HG03565 (cell line): ENCODE results near the gene NFXL1.
"Not testable (repeated sequence)": the region's sequence is repeated elsewhere in the genome, so short reads cannot be mapped to it uniquely, and the experiment has no call there.

Experiments used
- ATAC-seq: cut with Tn5 transposase; IDR thresholded peaks from one replicate; pipeline ENCODE4 v1.9.1; 2021; ENCODE audit warnings: mild to moderate bottlenecking, moderate library complexity; ENCODE audit not compliant: unreplicated experiment

NFXL1 gene

DNA sequence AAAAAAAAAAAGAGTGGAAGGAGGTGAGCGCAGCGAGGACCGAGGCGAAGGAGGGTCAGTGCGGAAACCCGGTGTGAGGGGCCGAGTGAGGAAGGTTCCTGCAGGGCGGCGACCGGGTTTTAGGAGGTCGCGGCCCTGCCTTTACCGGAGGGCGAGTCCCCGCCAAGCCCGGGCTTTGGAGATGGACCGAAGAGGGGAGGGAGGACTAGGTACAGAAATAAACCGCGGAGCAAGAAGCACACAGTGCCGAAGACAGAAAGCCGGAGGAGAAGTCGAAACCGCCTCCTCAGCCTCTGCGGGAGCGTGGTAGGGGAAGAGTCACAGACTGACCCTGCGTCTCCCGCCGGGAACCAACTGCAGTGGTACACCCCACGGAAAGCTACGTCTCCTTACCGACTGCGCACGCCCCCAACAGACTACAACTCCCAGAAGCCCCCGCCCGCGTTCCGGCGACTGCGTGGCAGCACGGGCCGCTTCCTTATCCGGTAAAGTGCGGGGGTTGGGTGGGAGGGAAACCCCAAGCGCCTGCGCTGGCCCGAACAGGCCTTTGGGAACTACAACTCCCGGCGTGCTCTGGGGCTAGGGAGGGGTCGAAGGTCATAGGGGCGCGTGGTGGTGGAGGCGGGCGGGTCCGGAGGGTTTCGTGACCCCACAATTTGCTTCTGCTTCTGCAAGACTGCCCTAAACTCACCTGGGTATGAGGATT lies at the start of gene NFXL1:
Gene NFXL1 (minus strand): TSS at position 364 of the 706 bp plus-strand sequence. CDS start 380 bp downstream, outside the sequence.
- peak; percentile 95 for ATAC-seq

- ATAC-seq, result no peak
These were observed 40.3 kb upstream of the NFXL1 start for GRCh38 chr4:47954677-47955076.

- ATAC-seq, result no peak
These were observed 39.9 kb upstream of the NFXL1 start for GRCh38 chr4:47954245-47954644.

DNA sequence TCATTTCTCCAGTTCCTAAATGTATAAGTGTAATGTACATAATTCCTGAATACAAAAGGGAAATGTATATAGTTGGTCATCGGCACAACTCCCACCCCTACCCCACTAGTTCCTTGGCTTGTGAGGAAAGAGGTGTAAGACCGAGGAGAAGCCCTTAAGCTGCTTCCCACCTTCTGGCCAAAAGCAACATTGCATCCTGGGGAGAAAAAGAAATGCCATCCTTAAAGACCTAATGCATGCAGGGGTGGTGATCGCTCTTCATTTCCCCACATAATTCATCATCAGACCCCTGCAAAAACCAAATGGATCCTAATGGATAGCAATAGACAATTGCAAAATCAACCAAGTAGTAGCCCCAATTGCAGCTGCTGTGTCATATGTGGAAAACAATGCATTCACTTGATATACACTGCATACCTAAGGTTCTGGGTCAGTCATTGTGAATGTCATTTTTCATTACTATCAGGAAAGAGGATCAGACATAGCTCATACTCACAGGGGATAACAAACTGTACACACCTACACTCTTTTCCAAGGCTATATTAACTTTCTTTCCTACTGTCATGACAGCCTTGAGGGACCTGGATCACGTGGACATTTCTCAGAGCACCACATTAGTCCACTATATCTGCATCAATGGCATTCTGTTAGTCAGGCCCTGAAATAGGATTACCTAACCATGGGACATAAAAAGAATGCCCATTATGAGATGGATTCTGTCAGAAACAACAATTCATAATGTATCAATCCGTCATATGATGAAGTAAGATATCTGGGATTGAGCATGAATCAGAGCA lies 31.7 kb upstream of the NFXL1 start:
- ATAC-seq, result no peak

DNA sequence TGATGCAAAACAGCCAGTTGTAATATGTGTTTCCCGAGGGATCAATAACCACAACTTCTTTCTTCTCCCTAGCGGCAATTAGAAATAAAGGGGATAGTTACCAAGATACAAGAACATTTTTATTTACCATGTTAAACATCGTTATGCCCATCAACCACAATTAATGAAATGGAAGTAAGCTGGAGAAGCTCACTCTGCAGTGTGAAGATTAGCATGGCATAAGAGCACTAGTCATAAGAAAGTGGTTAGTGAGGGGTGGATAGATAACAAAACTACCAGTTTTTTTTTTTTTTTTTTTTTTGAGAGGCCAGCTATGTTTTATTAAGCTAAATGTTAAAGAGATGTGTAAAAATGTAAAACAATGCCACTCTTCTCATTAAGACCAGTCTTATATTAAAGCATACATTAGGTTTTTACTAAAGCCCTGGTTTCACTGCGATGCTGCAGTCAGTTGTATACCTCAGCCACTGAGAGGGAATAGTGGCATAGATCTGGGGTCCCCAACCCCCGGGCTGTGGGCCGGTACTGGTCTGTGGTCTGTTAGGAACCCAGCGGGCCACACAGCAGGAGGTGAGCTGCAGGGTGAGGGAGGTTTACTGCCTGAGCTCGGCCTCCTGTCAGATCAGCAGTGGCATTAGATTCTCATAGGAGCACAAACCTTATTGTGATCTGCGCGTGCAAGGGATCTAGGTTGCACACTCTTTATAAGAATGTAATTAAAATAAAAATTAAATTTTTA lies 27.9 kb upstream of the NFXL1 start:
- no peak for ATAC-seq

DNA sequence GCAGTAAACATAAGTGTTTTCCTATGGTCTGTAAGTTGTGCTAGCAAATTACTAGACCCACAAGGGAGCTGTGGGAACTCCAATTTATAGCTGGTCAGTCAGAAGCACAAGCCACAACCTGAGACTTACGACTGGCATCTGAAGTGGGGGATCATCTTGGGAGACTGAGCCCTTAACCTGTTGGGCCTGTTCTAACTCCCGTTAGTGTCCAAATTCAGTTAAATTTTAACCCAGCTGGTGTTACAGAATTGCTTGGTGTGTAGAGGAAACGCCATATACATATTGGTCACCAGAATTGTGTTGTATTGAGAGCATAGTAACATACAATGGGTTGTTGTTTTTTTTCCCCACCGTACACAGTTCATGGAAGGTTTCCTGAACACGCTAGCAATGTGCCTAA lies 25.1 kb upstream of the NFXL1 start:
- ATAC-seq, result no peak

- no peak for ATAC-seq
These were observed 22.0 kb upstream of the NFXL1 start for GRCh38 chr4:47936336-47936735.

DNA sequence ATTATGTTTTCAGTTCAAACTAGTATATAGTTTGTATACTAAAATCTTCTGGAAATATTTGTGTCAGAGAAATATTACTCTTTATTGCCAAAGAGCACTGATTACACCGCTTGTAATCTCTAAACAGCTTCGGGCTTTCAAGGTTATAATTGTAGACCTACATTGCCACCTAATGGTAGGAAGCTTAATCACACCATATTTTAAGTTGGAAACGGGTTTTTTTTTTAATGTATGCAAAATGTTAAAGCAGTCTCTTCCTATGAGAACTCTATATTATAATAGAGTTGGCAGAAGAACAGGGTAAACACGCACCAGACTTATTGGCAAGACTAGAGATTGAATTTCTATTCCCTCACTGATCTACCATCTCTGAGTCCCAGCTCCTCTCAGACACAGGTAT lies 19.5 kb upstream of the NFXL1 start:
- peak; percentile 64 for ATAC-seq

- no peak for ATAC-seq
These were observed 16.8 kb upstream of the NFXL1 start for GRCh38 chr4:47930971-47931804.

GRCh38 chr4:47929682-47930201 lies 15.4 kb upstream of the NFXL1 start:
- ATAC-seq, result no peak

DNA sequence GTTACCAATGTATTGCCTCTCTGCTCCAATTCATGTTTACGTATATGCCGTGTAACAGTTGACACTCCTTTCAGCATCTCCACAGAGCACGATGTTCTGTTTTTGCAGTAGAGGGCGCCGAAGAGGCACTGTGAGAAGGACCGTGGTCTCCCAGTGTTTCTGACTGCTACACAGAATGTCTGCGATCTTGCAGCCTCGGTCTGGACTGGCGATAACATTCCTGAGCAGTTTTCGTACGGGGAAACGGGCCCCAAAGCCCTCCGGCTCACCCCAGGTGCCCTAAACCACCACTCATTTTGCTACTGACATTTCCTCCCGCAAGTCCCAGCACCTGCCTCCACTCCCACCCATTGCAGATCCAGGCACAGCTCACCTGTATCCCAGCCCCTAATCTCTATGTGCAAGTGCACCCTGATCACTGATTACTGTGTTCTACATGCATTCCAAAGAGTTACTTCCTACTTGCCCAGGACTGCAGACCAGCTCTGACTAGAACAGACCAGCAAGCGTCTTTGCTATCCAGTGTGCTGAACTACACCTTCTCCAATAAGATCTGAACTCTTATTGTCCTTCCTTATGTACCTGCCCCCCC lies 12.4 kb upstream of the NFXL1 start:
- peak; percentile 85 for ATAC-seq

DNA sequence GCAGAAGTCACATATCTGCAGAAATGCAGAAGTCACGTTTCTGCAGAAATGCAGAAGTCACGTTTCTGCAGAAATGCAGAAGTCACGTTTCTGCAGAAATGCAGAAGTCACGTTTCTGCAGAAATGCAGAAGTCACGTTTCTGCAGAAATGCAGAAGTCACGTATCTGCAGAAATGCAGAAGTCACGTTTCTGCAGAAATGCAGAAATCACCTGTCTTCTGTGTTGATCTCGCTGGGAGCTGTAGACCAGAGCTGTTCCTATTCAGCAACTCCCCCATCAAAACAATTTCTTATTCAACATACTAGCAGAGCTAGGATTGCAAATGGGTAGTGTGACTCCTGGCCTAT lies 8.9 kb upstream of the NFXL1 start:
- not testable (repeated sequence) for ATAC-seq

DNA sequence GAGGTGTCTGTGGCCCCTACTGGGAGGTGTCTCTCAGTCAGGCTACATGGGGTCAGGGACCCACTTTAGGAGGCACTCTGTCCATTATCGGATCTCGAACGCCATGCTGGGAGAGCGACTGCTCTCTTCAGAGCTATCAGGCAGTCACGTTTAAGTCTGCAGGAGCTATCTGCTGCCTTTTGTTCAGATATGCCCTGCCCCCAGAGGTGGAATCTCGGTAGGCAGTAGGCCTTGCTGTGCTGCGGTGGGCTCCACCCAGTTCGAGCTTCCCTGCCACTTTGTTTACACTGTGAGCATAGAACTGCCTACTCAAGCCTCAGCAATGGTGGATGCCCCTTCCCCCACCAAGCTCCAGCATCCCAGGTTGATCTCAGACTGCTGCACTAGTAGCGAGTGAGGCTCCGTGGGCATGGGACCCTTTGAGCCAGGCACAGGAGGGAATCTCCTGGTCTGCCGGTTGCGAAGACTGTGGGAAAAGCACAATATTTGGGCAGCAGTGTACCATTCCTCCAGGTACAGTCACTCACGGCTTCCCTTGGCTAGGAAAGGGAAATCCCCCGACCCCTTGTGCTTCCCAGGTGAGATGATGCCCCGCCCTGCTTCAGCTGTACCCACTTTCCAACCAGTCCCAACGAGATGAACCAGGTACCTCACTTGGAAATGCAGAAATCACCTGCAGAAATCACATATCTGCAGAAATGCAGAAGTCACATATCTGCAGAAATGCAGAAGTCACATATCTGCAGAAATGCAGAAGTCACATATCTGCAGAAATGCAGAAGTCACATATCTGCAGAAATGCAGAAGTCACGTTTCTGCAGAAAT lies 8.3 kb upstream of the NFXL1 start:
- ATAC-seq, result not testable (repeated sequence)

GRCh38 chr4:47917163-47917562 lies 2.8 kb upstream of the NFXL1 start:
- ATAC-seq, result not testable (repeated sequence)

DNA sequence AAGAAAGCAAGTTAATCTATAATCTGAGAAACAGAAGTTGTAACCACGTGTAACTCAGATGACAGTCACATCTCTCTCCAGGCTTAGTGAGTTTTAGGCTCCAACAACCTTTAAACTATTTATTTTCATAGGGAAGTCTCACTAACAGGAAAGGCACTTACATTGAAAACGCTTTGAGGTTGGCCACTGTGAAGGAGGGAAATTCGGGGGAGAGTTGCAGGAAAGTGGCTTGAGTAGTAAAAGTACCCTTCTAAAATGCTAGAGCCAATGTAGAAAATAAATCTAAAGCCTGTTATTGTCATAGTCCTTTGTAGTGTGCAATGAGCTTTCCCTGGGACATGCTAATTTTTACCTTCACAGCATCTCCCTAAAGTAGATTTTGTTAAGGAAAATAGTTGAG lies 995 bp upstream of the NFXL1 start:
- ATAC-seq, result no peak

DNA sequence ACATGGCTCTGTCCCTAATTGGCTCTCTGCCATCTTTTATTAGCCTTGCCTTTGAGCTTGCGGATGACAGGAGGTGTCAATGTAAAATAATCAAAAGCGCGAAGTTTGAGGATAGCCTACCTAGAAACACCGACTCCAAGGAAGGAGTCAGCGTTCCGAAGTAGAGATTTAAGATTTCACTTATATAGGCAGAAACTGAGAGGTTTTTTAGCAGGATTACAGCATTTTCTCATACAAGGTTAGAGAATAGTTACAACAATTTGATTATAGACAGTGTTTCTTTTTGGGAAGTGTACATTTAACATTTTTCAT lies 499 bp upstream of the NFXL1 start:
- no peak for ATAC-seq

DNA sequence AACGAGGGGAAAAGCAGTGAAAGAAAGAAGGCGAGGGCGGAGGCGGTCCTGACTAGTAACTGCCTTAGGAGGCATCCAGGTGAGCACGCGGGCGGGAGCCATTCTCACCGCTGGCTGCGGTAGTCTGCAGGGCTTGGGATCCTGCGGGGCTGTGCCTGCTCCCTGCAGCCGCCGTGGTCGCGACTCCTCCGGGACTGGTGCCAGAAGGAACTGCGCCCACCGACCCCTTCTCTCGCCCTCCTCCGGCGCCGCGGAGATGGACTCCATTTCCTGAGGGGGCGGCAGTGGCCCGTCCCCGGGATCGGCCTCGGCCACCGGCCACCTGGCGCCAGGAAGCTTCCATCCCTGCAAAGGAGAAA lies 543 bp downstream of the NFXL1 start:
- ATAC-seq, result peak; percentile 14

DNA sequence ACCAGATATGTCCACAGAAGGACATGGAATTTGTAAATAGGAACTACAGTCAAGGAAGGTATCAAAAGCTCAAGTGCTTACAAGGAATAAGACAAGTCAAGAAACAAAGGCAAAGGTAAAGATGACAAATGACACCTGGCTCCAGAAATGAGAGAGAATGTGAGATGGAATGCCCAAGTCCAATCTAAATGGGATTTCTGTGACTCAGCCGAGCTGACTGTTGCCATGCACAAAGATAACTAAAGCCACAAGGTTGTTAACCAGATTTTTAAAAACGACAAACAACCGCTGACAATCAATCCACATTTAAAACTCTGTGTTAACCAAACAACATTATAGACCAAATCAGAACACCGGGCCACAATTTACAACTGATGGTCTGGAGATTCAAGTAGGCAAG lies 1.1 kb downstream of the NFXL1 start:
- ATAC-seq, result no peak

GRCh38 chr4:47907089-47907646 lies 7.2 kb downstream of the NFXL1 start:
- ATAC-seq, result no peak
